ENCODE data around the gene MROH2A.

Gene MROH2A

DNA sequence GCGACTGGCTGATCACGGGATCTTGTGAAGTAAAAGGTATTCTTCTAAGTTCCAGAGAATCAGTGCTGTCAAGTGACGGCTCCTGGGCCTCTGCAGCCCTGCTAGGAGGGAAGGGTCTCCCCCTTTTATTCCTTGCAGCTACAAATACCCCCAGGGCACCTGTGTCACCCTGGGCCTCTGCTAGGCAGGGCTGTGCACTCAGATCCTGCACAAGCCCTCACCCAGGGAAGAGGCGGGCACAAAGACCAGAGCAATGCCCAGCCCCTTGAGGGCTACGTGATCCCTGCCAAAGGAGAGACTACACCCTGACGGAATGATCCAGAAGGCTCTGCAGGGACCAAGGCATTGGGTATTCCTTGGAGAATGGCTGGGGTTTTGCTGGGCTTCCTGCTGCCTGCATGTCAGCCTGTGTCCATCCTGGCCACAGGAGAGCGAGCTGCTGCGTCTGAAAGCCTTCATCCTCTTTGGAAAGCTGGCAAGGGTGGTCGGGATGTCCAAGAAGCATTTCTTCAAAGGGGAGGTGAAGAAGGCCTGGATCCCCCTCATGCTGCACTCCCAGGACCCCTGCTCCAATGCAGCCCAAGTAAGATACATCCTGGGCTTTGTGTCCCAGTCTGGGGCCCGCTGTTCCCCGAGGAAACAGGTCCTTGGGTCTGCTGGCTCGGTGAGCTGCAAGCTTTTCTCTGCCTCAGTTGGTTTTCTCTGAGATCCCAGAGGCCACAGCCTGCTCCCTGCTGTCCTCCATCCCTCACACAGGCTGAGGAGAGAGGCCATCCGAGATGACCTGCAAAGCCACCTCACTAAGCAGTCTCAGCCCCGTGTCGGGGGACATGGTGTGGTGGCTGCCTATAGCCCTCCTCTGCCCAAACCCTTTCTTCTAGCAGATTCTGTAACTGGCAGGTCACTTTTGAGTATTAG lies 51.3 kb downstream of the MROH2A start:
- Histone ChIP-seq H3K36me3 (ENCODE audit: control insufficient read depth, insufficient read depth, low read length) (no peaks in the 10 kb centered on the region), H3K27ac (ENCODE audit: low read depth, low read length) (no peak overlapping the region), H3K4me1 (ENCODE audit: control insufficient read depth, insufficient read depth, low read length) (no peaks in the 10 kb centered on the region), H3K4me3 (ENCODE audit: low read length) (no peak overlapping the region), H3K9ac (ENCODE audit: low read length) (no peak overlapping the region), H3K27me3 (ENCODE audit: control insufficient read depth, insufficient read depth, low read length) (no peaks in the 10 kb centered on the region)

DNA sequence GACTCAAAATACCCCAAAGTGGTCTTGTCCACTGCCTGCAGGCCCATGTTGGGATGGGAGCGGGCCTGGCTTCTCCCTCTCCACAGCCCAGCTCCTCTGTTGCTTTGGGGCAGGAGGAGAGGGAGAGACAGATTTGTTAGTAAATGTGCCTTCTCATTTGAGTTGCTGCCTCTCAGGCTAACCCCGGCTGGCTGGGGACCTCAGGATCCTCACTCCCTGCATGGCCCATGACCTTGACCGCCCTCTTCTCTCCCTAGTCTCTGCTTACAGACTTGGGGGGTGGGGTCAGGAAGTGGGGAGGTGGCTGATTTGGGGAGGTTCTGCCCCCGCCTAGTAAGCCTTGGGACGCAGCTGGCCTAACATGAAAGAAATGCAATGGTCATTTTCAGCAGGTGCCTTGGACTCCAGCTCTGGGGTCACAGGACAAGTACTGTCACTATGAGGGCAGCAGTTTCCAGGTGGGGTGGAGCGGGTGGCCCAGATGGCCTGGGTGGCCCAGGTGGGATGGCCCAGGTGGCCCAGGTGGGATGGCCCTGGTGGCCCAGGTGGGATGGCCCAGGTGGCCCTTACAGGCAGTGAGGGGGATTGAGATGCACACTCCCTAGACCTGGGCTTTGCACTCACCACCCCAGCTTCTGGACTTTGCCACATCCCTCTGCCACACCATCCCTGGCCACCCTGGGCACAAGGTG lies 52.1 kb downstream of the MROH2A start:
- no peak overlapping the region for H3K27ac ChIP-seq (ENCODE audit: low read depth, low read length)
- no peak overlapping the region for H3K4me3 ChIP-seq (ENCODE audit: low read length)
- no peaks in the 10 kb centered on the region for H3K36me3 ChIP-seq (ENCODE audit: control insufficient read depth, insufficient read depth, low read length)
- H3K27me3 ChIP-seq (ENCODE audit: control insufficient read depth, insufficient read depth, low read length): no peaks in the 10 kb centered on the region
- no peaks in the 10 kb centered on the region for H3K4me1 ChIP-seq (ENCODE audit: control insufficient read depth, insufficient read depth, low read length)
- H3K9ac ChIP-seq (ENCODE audit: low read length): no peak overlapping the region

DNA sequence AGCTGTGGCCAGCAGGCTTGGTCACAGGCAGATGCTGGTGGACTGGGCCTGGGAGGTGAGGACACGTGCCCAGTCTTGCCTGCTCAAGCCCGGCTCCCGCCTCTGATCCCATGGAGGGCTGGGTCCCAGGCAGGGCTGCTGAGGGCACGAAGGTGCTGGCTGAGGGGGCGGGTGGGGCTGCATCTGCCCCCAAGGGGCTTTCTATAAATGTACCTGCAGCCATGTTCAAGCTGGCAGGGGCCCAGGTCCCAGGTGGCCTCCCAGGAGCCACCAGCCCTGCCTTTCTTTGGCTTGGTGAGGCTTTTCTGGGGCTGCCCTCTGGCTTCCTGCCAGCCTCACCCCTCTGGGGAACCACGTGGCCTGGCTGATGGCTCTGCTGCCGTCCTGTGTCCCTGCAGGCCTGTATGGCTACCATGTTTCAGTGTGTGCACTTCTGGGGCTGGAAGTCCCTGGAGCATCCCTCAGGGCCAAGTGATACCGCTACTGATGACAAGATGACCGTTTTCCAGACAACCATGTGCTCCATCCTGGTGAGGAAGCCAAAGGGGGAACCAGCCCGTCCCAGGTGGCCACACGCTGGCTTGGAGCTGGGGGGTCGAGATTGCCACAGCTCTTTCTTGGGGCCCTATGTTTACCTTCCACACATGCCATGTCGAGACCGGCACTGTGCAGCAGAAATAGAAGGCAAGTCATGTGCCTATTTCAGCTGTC lies 53.0 kb downstream of the MROH2A start:
- no peaks in the 10 kb centered on the region for H3K36me3 ChIP-seq (ENCODE audit: control insufficient read depth, insufficient read depth, low read length)
- no peak overlapping the region for H3K27ac ChIP-seq (ENCODE audit: low read depth, low read length)
- no peaks in the 10 kb centered on the region for H3K27me3 ChIP-seq (ENCODE audit: control insufficient read depth, insufficient read depth, low read length)
- H3K4me3 ChIP-seq (ENCODE audit: low read length): no peak overlapping the region
- H3K4me1 ChIP-seq (ENCODE audit: control insufficient read depth, insufficient read depth, low read length): no peaks in the 10 kb centered on the region
- H3K9ac ChIP-seq (ENCODE audit: low read length): no peak overlapping the region

DNA sequence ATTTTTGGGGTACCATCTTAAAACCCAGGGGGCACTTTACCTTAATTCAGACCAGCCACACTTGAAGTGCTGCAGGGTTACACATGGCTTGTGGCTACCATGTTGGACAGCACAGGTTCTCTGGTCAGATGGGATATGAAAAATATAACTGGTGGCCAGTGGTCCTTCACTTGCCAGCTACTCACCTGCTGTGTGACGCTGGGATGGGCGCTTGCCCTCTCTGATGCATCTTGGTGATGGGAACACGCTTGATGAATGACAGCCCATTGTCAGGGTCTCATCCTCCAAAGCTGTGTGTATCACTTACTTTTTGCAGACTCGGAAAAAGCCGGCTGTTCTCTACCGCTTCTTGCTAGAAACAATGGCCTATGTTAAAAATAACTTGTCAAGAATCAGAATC lies 53.7 kb downstream of the MROH2A start:
- no peak overlapping the region for H3K4me3 ChIP-seq (ENCODE audit: low read length)
- no peaks in the 10 kb centered on the region for H3K36me3 ChIP-seq (ENCODE audit: control insufficient read depth, insufficient read depth, low read length)
- no peak overlapping the region for H3K27ac ChIP-seq (ENCODE audit: low read depth, low read length)
- H3K27me3 ChIP-seq (ENCODE audit: control insufficient read depth, insufficient read depth, low read length): no peaks in the 10 kb centered on the region
- H3K9ac ChIP-seq (ENCODE audit: low read length): no peak overlapping the region
- H3K4me1 ChIP-seq (ENCODE audit: control insufficient read depth, insufficient read depth, low read length): no peaks in the 10 kb centered on the region

DNA sequence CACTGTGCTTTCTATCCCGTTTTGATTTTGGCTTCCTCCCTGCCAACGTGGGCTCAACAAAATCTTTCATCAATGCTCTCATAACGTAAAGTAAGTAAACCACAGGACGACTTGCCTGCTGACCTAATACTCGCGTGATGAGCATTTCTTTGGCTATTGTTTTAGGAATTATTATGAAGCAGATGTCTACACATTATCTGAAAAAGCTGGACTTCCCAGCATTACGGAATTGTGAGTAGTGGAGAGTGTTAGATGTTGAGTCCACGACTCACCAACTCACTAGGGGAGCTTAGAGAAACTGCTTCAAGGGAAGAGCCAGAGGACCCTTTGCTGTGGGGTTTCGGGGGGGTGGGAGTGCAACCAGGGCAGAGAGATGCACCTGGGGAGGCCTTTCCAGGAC lies 54.3 kb downstream of the MROH2A start:
- H3K36me3 ChIP-seq (ENCODE audit: control insufficient read depth, insufficient read depth, low read length): no peaks in the 10 kb centered on the region
- no peak overlapping the region for H3K27ac ChIP-seq (ENCODE audit: low read depth, low read length)
- H3K27me3 ChIP-seq (ENCODE audit: control insufficient read depth, insufficient read depth, low read length): no peaks in the 10 kb centered on the region
- no peak overlapping the region for H3K9ac ChIP-seq (ENCODE audit: low read length)
- no peak overlapping the region for H3K4me3 ChIP-seq (ENCODE audit: low read length)
- no peaks in the 10 kb centered on the region for H3K4me1 ChIP-seq (ENCODE audit: control insufficient read depth, insufficient read depth, low read length)

DNA sequence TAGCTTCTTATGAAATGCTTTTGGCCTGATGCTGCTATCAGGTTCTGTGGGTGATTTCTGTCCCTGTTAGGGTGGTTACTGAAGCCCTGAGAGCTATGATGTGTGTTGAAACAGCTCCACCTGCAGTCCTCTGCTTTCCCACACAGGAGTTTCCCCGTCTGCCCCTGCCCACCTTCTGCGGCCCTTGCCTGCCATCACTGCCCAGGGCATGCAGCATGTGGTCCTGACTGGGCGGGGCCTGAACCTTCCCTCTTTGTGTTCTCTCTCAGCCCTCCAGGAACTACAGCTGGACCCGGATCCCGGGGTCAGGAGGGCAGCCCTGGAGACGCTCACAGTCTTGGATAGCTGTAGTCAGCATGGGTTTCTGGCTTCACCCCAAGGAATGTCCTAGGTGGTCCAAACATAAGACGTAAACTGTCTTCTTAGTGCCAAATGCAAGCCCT lies 54.8 kb downstream of the MROH2A start:
- Histone ChIP-seq H3K27me3 (ENCODE audit: control insufficient read depth, insufficient read depth, low read length) (no peaks in the 10 kb centered on the region), H3K4me1 (ENCODE audit: control insufficient read depth, insufficient read depth, low read length) (no peaks in the 10 kb centered on the region), H3K27ac (ENCODE audit: low read depth, low read length) (no peak overlapping the region), H3K36me3 (ENCODE audit: control insufficient read depth, insufficient read depth, low read length) (no peaks in the 10 kb centered on the region), H3K9ac (ENCODE audit: low read length) (no peak overlapping the region), H3K4me3 (ENCODE audit: low read length) (no peak overlapping the region)

DNA sequence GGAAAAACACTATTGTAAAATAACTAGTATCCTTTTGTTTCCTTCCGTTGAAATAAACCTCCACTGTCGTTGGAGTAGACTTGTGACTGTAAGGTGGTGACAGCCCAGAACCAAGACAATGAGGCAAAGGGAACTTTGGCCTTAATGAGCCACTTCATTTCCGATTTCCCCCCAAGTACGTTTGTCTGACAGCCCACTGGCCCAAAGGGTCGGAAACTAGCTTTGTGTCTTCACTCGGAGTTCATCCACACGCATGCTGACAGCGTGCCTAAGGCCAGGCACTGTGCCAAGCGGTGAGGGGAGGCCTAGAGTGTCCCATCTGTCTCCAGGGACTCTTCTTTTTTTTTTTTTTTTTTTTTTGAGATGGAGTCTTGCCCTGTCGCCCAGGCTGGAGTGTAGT lies 55.2 kb downstream of the MROH2A start:
- Histone ChIP-seq H3K4me1 (ENCODE audit: control insufficient read depth, insufficient read depth, low read length) (no peaks in the 10 kb centered on the region), H3K27ac (ENCODE audit: low read depth, low read length) (no peak overlapping the region), H3K27me3 (ENCODE audit: control insufficient read depth, insufficient read depth, low read length) (no peaks in the 10 kb centered on the region), H3K36me3 (ENCODE audit: control insufficient read depth, insufficient read depth, low read length) (no peaks in the 10 kb centered on the region), H3K4me3 (ENCODE audit: low read length) (no peak overlapping the region), H3K9ac (ENCODE audit: low read length) (no peak overlapping the region)

DNA sequence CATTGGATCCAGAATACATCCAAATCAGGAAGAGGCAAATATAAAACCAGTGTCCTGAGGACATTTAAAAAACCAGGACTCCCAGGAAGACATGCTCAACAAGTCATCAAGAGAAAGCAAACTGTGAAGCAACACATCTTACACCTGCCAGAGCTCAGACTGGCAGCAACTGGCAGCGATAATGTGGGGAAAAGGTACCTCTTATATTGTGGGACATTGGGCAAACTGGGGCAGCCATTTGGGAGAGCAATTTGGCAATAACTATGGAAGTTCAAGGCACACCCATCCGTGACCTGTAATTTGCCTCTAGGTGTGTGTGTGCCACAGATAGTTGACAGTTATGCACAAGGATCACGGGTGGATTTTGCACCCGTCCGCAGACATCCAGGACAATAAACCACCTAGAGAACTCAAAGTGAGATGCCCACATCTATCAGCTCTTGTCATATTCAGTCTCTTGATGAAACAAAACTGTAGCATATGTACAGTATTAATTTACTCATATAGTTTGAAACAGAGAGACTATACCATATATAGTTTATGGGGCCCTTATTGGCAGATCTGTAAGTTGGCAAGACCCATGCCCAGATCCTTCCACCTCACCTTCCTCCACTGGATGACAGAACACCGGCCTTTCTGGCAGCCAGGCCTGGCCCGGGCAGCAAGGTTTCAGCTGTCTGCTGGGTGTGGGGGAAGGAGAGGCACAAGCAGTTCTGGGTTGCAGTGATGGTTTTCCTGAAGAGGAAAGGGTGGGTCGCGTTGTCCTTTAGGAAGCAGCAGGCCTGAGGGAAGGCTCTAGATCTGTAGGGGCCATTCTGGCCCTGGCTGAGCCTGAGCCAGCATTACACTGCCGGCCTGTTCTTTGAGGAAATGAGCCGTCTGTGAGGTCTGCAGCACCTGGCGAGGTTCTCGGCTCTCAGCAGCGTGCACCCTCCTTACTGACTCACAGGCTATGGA lies 57.4 kb downstream of the MROH2A start:
- no peaks in the 10 kb centered on the region for H3K36me3 ChIP-seq (ENCODE audit: control insufficient read depth, insufficient read depth, low read length)
- no peaks in the 10 kb centered on the region for H3K27me3 ChIP-seq (ENCODE audit: control insufficient read depth, insufficient read depth, low read length)

DNA sequence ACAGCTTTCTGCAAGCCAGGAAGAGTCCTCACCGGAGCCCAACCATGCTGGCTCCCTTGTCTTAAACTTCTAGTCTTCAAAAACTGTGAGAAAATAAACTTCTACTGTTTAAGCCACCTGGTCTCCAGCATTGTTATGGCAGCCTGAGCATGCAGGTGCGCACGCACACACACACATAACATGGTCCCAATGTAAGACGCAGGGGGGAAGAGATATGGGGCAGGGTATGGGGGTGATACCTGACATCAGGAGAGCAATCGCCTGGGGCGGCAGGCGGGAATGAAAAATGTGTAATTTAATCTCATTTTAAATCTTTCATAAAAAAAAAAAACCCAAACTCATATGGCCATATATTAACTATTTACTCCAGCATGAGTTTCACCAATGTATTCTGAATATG lies 58.2 kb downstream of the MROH2A start:
- H3K36me3 ChIP-seq (ENCODE audit: control insufficient read depth, insufficient read depth, low read length): no peaks in the 10 kb centered on the region

More for the DNA sequence above, 57.4 kb downstream of the MROH2A start:
- H3K4me1 ChIP-seq (ENCODE audit: control insufficient read depth, insufficient read depth, low read length): no peaks in the 10 kb centered on the region
- H3K4me3 ChIP-seq (ENCODE audit: low read length): no peak overlapping the region
- no peak overlapping the region for H3K27ac ChIP-seq (ENCODE audit: low read depth, low read length)
- no peak overlapping the region for H3K9ac ChIP-seq (ENCODE audit: low read length)

DNA sequence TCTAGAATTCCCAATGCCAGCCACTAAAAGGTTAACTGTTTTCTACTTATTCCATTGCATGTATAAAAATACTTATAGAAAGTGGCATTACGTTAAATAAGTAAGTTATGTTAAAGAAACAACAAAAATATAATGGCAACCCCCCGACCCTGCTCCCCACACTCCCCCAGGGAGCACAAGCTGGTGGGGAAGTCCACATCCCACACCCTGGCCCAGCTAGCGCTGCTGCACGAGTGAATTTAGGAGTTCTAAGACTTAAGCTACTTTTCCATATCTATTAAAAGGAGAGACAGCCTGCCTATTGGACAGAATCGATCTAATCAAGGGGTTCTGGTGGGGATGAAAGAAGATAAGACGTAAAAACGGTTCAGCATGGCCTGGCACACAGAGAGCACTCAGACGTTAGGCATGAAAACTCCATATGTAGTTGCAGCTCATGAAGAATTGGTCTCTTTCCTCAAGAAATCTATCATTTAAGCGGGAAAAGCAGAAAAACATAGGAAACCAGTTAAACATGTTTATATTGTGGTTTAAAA lies 59.6 kb downstream of the MROH2A start:
- Histone ChIP-seq H3K36me3 (ENCODE audit: control insufficient read depth, insufficient read depth, low read length) (no peaks in the 10 kb centered on the region), H3K9ac (ENCODE audit: low read length) (no peak overlapping the region), H3K4me3 (ENCODE audit: low read length) (no peak overlapping the region), H3K27ac (ENCODE audit: low read depth, low read length) (no peak overlapping the region), H3K27me3 (ENCODE audit: control insufficient read depth, insufficient read depth, low read length) (no peaks in the 10 kb centered on the region), H3K4me1 (ENCODE audit: control insufficient read depth, insufficient read depth, low read length) (no peaks in the 10 kb centered on the region)

More for the DNA sequence above, 58.2 kb downstream of the MROH2A start:
- Histone ChIP-seq H3K4me1 (ENCODE audit: control insufficient read depth, insufficient read depth, low read length) (no peaks in the 10 kb centered on the region), H3K4me3 (ENCODE audit: low read length) (no peak overlapping the region), H3K9ac (ENCODE audit: low read length) (no peak overlapping the region), H3K27ac (ENCODE audit: low read depth, low read length) (no peak overlapping the region), H3K27me3 (ENCODE audit: control insufficient read depth, insufficient read depth, low read length) (no peaks in the 10 kb centered on the region)

DNA sequence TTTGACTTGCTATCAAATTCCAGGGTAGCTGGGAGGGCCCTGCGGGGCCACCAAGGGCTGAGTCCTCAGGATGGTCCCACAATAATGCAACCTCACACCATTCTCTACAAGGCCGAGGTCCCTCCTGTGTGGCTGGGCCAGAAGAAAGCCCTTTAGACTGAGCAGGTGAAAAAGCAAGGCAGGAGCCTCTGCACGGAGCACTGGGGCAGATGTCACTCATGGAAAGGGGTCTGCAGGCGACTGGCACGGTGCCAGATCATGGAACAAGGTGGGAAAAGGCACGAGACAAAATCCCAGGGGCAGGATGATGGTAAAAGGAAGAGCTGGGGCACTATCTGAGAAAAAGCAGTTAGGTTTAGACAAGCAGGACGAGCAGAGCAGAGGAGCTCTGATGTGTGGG lies 60.1 kb downstream of the MROH2A start:
- H3K36me3 ChIP-seq (ENCODE audit: control insufficient read depth, insufficient read depth, low read length): no peaks in the 10 kb centered on the region
- H3K27ac ChIP-seq (ENCODE audit: low read depth, low read length): no peak overlapping the region
- H3K27me3 ChIP-seq (ENCODE audit: control insufficient read depth, insufficient read depth, low read length): no peaks in the 10 kb centered on the region
- H3K4me3 ChIP-seq (ENCODE audit: low read length): no peak overlapping the region
- H3K9ac ChIP-seq (ENCODE audit: low read length): no peak overlapping the region
- H3K4me1 ChIP-seq (ENCODE audit: control insufficient read depth, insufficient read depth, low read length): no peaks in the 10 kb centered on the region

Measured in rectal smooth muscle tissue (tissue), 1 donor.